CD4-positive, alpha-beta T cell treated with Interleukin-17A for 4 hours (primary cell): ENCODE measurements around the gene FAAH2.
"Not testable (repeated sequence)": the region's sequence is repeated elsewhere in the genome, so short reads cannot be mapped to it uniquely, and the experiment has no call there.

ENCODE experiments used
- DNase-seq: peaks from one replicate; pipeline ENCODE4 v3.0.0-alpha.2; 2020; ENCODE audit warnings: mixed read lengths

Gene FAAH2

DNA sequence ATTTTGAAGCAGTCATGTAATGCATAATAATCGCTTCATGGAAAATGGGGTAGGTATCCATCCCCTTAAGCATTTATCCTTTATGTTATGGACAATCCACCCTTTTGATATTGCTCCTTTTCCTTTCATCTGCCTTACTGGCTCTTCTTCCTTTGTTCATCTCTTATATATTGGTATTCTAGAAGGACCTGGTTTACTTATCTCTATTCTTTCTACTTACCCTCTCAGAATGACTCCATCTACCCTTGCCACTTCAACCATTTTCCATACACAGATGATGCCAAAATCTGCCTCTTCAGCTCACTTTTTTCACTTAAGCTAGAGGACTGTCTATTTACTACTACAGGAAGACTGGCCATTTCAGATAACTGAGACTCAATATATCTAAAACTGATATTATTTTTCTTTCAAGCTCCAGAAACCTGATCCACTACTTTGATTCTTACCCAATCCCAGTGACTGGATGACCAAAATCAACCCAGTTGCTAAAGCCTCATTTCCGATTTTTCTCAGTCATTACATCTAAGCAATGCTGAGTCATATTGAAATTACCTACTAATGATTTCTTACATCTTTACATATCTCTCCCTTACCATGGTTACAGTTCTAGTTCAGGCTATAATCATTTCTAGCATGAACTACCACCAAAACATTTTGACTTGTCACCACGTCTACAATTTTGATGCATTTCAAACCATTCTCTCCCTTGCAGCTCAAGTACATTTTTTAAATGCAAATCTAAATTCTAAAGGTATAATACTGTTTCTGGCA lies 93.7 kb downstream of the FAAH2 start:
- DNase-seq = no peak

DNA sequence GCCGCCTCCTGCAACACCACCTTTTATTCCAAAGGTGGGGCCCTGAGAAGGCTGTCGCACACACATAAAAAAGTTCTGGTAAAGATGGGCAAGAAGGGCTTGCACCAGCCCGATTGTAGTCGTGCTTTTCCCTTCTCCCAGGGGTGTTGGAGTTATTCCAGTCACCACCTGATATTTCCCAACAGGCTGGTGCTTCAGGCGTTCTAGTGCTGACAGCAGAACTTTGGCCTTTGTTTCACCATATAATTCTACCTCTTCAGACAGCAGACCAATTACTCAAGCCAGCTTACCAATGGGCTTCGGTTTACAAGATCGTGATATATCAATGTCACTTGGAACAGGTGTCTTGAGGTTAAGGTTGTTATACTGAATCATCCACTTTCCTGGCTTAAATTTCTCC lies 107.7 kb downstream of the FAAH2 start:
- DNase-seq = not testable (repeated sequence)

DNA sequence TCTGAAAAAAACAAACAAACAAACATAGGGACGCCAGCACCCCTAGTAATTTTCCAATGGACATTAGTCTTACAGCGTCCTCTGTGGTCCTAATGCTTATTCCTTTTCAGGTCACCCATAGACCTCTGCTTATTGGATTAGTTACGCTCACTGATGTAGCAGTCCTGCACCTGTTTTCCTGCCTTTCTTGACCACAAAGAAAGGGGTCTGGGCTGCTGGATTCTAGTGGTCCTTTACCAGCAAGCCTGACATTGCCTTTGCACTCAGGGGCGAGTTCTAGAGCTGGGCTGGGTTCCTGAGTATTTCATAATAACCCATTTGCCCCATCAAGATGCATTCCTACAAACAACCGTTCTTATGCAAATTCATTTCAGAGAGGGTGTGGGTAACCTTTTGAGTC lies 116.7 kb downstream of the FAAH2 start:
- DNase-seq = not testable (repeated sequence)

DNA sequence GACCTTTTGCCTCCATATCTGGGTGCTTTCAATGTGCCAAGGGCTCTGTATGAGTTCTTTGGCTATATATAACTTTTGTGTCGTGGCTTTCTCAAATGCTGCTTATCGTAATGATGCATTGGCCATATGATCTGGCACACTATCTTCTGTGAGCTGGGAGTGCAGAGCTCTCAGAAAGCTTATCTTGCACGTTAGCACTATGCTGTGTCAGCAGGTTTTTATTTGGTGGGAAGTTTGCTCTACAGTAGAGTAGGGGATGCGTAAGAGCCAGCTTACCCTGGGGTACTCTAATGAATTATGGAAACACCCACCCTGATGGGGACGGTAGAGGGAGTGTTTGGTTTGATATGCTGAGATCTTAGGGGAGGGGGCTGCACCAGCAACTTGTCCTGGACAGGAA lies 119.6 kb downstream of the FAAH2 start:
- DNase-seq = no peak

DNA sequence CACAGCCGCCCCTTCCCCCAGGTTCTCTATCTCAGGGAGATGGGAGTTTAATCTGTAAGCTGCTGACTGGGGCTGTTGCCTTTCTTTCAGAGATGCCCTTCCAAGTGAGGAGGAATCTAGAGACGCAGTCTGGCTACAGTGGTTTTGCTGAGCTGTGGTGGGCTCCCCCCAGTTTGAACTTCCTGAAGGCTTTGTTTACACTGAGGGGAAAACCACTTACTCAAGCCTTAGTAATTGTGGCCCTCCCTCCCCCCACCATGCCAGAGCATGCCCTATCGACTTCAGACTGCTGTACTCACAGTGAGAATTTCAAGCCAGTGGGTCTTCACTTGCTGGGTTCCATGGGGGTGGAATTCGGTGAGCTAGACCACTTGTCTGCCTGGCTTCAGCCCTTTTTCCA lies 131.3 kb downstream of the FAAH2 start:
- DNase-seq = no peak

DNA sequence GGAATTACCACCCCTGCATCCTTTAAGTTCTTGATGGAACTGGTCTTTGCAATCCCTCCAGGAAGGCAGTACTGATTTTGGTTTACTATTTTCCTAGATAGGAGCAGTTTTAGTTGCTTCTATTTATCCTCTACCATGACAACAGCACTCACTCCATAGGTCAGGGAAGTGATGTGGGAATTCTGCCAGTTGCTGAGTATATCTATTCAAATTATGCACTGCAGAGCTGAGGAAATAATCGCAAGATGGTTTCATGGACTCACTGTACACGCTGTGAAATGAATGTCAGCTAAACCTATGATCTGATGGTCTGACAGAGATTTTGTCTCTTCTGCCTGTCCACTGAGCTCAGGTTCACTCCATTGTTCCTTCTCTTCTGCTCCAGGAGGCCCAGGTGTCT lies 135.8 kb downstream of the FAAH2 start:
- no peak for DNase-seq

DNA sequence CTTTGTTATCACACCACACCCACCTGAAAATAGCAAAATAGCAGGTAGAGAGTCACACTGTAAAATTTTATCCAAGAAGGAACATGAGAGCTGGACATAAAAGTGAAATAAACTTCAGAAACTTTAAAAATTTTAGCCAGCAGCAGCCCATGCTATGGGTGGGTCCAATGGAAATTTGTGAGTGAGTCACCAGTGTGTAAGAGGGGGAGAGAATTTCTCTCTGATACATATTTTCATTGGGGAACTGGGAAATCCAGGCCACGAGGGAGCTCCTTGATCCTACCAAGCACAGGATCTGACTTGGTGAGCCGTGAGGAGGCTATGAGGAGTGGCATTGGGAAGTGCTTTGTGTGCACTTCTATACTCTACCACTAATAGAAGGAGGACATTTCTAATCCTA lies 136.3 kb downstream of the FAAH2 start:
- DNase-seq = no peak

DNA sequence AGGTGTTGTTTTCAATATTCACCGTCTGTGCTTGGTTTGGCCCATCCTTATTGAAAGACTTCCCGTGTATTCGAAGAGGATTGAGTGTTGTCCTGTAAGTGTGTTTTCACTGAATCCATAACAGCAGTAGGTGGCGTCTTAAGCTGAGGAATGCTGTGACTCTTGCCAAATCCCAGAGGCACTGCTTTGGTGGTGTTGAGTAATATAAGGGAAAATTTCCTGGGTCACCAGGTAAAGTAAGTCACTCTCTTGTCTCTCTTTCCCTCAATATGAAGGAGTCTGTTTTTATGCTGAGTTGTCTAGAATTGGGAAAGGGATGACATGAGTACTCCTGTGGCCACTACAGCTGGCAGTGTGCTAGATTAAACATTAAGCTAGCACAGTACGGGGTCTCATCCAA lies 158.6 kb downstream of the FAAH2 start:
- DNase-seq = no peak

DNA sequence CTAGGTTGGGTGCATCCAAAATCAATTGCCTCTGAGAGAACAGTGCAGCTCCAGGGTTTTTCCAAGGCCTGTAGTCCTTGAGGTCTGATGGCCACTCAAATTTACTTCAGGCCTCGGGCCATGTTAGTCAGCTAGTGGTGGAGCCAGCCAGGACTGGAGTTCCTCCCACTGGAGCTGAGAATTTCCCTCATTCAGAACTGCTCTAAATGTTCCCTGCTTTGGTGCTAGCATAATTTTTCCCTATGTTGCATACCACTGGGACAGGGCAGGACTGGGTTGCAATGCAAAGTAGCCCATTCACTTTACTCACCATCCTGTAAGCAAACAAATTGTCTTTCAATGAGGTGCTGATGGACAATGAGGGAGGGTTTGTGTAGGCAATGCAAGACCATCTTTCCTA lies 159.3 kb downstream of the FAAH2 start:
- no peak for DNase-seq

DNA sequence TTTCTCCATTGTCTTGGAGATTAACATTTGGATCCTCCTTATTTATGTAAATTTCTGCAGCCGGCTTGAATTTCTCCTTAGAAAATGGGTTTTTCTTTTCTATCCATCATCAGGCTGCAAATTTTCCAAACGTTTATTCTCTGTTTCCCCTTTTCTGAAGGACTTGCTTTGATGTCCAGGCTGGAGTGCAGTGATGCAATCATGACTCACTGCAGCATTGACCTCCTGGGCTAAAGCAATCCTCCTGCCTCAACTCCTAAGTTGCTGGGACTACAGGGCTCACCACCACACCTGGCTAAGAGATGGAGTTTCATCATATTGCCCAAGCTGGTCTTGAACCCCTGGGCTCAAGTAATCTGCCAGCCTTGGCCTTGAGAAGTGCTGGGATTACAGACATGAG lies 161.3 kb downstream of the FAAH2 start:
- no peak for DNase-seq

DNA sequence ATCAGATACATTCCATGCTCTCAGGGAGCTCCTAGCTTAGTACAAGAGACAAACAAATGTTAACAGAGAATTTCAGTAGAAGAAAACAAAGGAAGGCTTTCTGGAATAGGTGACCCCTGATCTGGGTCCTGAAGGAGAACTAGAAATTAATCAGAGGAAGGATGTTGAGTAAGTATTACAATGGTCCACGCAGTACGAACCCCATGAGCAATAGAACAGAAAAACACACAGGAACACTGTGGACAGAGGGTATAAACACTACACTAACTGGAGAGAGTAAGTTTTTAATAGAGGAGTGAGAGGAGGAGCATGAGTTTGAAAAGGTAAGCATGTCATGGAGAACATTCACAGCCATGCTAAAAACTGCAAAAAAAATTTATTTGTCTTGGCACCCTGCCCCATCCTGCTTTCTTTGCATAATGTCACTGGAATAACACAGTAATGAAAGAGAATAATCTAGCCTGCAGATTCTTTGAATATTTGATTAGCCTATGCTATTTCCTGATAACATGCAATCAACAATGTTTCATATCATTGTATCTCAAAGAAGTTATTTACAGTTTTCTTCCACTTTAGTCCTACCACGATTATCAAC lies 165.0 kb downstream of the FAAH2 start:
- no peak for DNase-seq

DNA sequence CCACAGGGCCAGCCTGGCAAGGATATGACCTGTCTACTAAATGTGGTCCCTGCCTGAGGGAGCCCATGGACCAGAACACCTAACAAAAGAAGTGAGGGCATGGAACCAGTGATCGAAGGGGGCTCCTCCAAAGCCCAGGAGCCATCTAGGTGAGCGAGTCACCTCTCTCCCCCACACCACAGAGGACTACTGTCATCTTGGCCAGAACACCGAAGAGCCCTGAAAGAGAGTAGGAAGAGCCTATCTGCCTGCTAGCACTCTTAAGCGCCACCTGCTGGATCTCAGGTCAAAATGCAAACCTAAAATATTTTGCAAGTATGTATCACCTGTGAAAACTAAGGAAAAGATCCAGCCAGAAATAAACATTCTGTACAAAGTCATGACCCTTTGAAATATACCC lies 167.4 kb downstream of the FAAH2 start:
- peak; percentile 38 for DNase-seq

DNA sequence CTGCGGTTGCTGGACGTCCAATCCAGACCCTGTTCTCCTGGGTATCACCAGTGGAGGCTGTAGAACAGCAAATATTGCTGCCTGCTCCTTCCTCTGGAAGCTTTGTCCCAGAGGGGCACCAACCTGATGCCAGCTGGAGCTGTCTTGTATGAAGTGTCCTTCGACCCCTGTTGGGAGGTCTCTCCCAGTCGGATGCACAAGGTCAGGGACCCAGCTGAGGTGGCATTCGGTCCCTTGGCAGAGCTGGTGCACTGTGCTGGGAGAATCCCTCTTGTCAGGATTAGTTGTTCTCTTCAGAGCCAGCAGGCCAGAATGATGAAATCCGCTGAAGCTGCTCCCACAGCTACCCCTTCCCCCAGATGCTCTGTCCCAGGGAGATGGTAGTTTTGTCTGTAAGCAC lies 195.0 kb downstream of the FAAH2 start:
- DNase-seq = no peak

DNA sequence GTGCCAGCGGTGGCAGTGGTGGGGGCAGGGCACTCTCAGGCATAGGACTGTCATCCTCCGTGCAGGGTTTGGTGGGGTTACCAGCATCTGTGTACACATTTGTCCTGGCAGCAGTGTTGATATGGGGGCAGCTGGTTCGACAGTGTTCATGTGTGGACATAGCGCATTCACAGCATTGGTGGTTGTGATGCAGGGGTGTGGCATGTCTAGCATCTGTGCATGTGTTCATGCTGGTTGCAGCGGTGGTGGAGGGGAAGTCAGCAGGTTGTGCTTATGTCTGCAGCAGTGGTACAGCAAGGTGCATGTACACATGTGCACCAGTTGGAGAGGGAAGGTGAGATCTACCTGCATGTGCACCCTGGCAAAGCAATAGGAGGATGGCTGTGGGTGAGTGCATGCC lies 230.0 kb downstream of the FAAH2 start:
- DNase-seq = no peak

DNA sequence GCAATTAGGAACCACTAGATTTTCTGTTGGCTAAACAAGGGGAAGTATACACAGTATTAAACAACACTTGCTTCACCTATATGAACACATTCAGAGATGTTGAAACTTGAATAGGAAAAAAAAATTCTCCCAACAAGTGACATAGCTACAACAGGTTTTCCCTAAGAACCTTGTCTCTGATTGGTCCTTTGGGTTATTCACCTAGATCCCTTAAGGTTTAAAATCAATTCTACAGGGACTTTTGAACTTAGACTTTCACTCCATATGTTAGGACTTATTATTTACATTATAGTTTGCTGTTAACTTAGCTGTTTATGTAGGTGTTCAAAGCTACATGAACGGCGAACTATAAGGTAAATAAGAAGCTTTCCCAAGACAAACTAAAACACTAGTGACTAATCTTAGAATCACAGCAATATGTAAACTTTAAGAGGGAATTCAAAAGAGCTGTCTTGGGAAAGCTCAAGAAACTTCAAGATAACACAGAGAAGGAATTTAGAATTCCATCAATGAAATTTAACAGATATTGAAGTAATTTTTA lies 233.1 kb downstream of the FAAH2 start:
- no peak for DNase-seq

DNA sequence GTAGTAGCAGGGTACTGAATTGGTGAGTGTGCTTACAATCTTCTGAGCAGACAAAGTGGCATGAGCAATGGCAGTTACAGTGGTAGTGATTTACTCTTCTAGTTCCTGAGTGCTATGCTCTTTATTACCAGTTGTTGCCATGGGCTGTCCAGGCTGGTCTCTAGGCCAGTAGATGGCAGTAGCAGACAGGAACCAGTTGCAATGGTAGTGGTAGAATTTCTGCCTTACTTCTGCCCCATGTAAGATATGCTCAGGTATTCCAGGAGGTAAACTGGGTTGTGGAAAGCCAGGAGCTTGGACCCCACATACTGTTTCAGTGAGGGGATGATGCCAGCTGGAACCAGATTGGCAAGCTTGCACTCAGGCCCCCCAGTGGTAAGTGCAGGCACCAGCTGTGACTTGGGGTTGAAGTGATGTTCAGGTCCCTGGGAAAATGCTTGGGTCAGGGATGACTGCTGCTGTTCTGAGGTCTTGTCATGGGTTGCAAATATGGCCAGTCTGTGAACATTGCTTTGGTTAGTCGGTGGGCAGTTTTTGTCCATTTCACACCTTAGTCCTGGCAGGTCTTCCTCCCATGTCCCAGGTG lies 242.3 kb downstream of the FAAH2 start:
- peak; percentile 14 for DNase-seq
